ENCODE data around the gene VAV2. TPM values are rescaled to one million over a fixed set of nuclear protein-coding genes. Genes with fewer than 3 reads are reported as not detected.

VAV2 gene
- total RNA-seq, 1 experiment from 2014 or later: 25.0 TPM

DNA sequence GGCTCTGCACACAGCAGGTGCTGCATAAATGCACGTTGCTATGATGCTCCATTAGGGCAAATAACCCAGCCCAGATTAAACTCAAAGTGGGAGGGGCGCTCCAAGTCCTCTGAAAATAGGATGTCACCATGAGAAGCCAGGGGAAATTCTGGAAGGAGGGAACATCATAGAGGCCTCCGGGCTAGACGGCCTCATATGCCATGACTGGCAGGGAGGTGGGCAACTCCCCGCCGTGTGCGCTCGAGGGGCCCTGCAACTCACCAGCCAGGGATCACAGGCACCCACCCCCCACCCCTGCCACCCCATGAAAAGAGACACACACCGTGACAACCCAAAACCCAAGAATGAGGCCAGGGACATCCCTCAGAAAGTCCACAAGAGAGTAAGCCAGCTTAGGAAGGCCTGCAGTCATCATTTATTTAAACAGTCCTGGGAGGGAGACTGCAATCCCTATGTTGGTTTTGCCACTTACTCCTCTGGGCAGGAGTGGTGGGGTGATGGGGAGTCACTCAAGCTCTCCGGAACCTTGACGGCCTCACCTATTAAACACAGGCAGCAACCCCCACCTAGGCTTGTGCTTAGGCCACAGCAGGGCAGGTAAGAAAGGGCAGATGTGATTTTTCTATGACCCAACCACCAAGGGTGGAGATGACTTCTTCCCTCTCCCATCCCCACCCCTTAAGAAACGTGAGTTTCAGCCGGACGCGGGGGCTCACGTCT, 4.0 kb downstream of the VAV2 start:
- H3K9me3 ChIP-seq (replicated peaks): 0 out of 2 replicates have a peak, but pooled peaks cover 9% of the 10 kb centered on the region
- no peak overlapping the region for H3K4me3 ChIP-seq
- peaks cover 69% of the 10 kb centered on the region for H3K36me3 ChIP-seq
- no peaks in the 10 kb centered on the region for H3K27me3 ChIP-seq (replicated peaks)
- H3K4me1 ChIP-seq (replicated peaks): peaks cover 18% of the 10 kb centered on the region
- DNase-seq (ENCODE audit: low read depth in 1 of 2, low spot score in 2 of 2): no peak
- H3K27ac ChIP-seq: no peak overlapping the region

GRCh38 chr9:133987446-133987788, 4.7 kb downstream of the VAV2 start:
- no peak for DNase-seq (ENCODE audit: low read depth in 1 of 2, low spot score in 2 of 2)
- Histone ChIP-seq H3K4me3 (no peak overlapping the region), H3K9me3 (replicated peaks) (0 out of 2 replicates have a peak, but pooled peaks cover 8% of the 10 kb centered on the region), H3K4me1 (replicated peaks) (peaks cover 19% of the 10 kb centered on the region), H3K36me3 (peaks cover 74% of the 10 kb centered on the region), H3K27ac (no peak overlapping the region), H3K27me3 (replicated peaks) (no peaks in the 10 kb centered on the region)

GRCh38 chr9:133986774-133987445, 5.2 kb downstream of the VAV2 start:
- H3K27me3 ChIP-seq (replicated peaks): no peaks in the 10 kb centered on the region
- DNase-seq (ENCODE audit: low read depth in 1 of 2, low spot score in 2 of 2): no peak

GRCh38 chr9:133986061-133986460, 6.1 kb downstream of the VAV2 start:
- no peak for DNase-seq (ENCODE audit: low read depth in 1 of 2, low spot score in 2 of 2)
- no peaks in the 10 kb centered on the region for H3K9me3 ChIP-seq (replicated peaks)
- peaks cover 33% of the 10 kb centered on the region for H3K4me1 ChIP-seq (replicated peaks)
- H3K27ac ChIP-seq: no peak overlapping the region
- no peaks in the 10 kb centered on the region for H3K27me3 ChIP-seq (replicated peaks)
- no peak overlapping the region for H3K4me3 ChIP-seq
- peaks cover 71% of the 10 kb centered on the region for H3K36me3 ChIP-seq

More at GRCh38 chr9:133986774-133987445, 5.2 kb downstream of the VAV2 start:
- Histone ChIP-seq H3K27ac (no peak overlapping the region), H3K36me3 (peaks cover 71% of the 10 kb centered on the region), H3K4me1 (replicated peaks) (peaks cover 24% of the 10 kb centered on the region), H3K4me3 (no peak overlapping the region), H3K9me3 (replicated peaks) (0 out of 2 replicates have a peak, but pooled peaks cover 3% of the 10 kb centered on the region)

DNA sequence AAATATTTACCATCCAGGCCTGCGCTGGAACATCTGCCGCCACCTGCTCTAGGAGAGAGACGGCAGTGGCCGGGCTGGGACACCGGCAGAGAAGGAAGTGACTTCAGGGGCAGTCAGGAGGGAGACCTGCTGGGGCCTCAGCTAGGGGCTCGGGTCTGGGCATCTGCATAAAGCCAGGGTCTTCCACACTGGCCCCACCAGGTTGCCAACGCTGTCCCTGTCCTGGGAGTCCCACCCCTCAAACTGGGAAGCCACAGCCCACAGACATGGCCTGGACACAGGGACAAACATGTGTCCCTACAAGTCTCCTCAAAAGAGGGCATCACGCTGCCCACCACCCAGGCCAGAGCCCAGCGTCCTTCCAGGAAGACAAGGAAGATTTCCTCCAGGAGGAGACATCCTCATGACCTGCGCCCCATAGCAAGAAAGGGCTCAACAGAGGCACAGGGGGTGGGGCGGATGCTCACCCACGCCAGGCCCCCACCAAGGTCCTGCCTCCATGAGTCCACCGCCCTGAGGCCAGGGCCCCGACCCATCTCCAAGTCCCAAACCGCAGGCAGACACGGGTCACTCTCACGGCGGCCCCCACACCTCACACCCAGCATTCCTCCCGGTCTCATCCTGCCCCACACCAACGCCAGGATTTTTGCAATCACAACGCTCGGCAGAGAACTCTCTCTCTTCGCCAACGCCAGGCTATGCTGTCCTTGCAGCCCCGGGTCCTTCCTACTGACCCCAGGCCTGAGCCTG, 9.0 kb downstream of the VAV2 start:
- no peak for DNase-seq (ENCODE audit: low read depth in 1 of 2, low spot score in 2 of 2)
- Histone ChIP-seq H3K4me1 (replicated peaks) (peaks cover 48% of the 10 kb centered on the region), H3K27ac (no peak overlapping the region), H3K4me3 (no peak overlapping the region), H3K36me3 (peaks cover 57% of the 10 kb centered on the region), H3K27me3 (replicated peaks) (no peaks in the 10 kb centered on the region), H3K9me3 (replicated peaks) (no peaks in the 10 kb centered on the region)

DNA sequence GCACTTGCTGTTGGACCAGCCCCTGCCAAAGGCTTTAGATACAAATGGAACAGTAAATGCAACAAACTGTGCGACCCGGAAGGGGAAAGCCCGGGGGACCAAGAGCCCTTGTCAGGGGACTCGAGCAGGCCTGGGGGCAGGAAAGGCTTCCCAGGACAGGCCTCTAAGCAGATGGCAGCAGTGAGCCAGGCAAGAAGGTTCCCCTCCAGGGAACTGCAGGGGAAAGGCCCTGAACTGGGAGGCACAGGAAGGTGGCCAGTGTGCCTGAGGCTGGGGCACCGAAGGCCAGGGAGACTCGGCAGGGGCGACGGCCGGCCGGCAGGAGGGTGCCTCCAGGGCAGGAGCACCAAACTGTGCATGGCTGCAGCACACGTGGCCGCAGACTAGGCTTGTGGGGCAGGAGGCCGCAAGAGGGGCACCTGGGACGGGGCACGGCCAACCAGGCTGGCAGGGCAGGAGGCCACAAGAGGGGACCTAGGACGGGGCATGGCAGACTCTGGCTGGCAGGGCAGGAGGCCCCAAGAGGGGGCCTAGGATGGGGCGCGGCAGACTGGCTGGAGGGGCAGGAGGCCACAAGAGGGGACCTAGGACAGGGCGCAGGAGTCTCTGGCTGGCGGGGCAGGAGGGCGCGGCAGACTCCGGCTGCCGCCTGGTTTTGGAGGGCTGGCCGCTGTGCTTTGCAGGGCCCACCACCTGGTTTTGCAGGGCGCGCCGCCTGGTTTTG, 10.0 kb downstream of the VAV2 start:
- Histone ChIP-seq H3K4me3 (no peak overlapping the region), H3K27me3 (replicated peaks) (no peaks in the 10 kb centered on the region), H3K36me3 (peaks cover 57% of the 10 kb centered on the region), H3K9me3 (replicated peaks) (no peaks in the 10 kb centered on the region), H3K4me1 (replicated peaks) (peaks cover 59% of the 10 kb centered on the region), H3K27ac (no peak overlapping the region)
- DNase-seq (ENCODE audit: low read depth in 1 of 2, low spot score in 2 of 2): peak in 1 of 2 experiments; percentile 42

DNA sequence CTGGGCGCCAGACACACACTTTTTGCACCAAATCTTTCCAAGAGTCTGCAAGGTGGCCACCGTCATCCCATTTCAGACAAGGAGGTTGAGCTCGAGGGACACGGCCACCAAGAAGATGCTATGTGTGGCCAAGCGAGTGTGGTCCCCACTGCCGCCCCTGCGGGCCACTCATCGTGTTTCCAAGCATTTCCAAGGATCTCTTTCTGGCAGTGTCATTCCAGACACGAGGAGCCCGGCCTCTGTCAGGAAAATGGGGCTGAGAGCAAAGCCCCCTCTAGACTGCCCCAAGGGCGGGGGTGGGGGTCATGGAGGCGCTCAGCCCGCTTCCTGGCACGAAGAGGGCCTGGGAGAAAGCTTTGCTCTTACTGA, 10.6 kb downstream of the VAV2 start:
- peaks cover 64% of the 10 kb centered on the region for H3K4me1 ChIP-seq (replicated peaks)
- no peaks in the 10 kb centered on the region for H3K27me3 ChIP-seq (replicated peaks)
- H3K9me3 ChIP-seq (replicated peaks): no peaks in the 10 kb centered on the region
- DNase-seq (ENCODE audit: low read depth in 1 of 2, low spot score in 2 of 2): no peak
- H3K36me3 ChIP-seq: peaks cover 61% of the 10 kb centered on the region
- H3K4me3 ChIP-seq: no peak overlapping the region
- no peak overlapping the region for H3K27ac ChIP-seq

DNA sequence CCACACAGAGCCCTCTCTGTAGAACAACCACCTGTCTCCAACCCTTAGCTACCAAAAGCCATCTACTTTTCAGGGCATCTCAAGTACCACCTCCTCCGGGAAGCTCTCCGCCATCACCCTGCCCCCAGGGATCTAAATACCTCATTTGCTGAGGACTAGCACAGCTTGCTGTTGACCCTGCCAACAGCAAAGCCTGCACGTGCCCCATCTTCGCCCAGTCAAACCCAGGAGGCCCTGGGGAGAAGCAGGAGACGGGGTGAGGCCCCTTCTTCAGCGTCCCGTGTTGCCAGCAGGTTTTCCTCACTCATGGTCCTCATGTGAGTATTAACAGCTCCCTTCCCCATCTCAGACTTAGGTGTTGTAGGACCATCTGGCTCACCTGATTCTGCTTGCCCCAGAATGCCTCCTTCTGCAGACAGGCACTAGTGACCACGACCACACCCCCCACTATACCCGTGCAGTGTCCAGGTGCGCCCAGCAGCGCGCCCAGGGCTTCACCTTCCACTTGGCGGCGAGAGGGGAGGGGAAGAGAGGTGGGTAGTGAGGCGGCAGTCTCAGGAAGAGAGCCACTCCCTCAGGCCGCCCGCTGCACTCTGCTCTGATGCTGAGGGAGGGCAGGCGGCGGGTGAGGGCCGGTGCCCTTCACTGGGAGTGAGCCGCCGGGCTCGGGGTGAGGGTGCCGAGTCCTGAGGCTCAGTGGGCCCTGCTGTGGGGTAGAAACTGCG, 11.1 kb downstream of the VAV2 start:
- H3K36me3 ChIP-seq: peaks cover 59% of the 10 kb centered on the region
- peaks cover 70% of the 10 kb centered on the region for H3K4me1 ChIP-seq (replicated peaks)
- no peaks in the 10 kb centered on the region for H3K9me3 ChIP-seq (replicated peaks)
- no peaks in the 10 kb centered on the region for H3K27me3 ChIP-seq (replicated peaks)
- H3K27ac ChIP-seq: peak overlapping the region; percentile 77; the same call in 1 of the 2 replicates
- no peak overlapping the region for H3K4me3 ChIP-seq
- DNase-seq (ENCODE audit: low read depth in 1 of 2, low spot score in 2 of 2): no peak

GRCh38 chr9:133979921-133980863, 11.9 kb downstream of the VAV2 start:
- Histone ChIP-seq H3K4me1 (replicated peaks) (peaks cover 78% of the 10 kb centered on the region), H3K4me3 (peak overlapping the region; percentile 4; the same call in 1 of the 2 replicates), H3K27me3 (replicated peaks) (no peaks in the 10 kb centered on the region), H3K27ac (peak overlapping the region; percentile 77), H3K9me3 (replicated peaks) (no peaks in the 10 kb centered on the region), H3K36me3 (peaks cover 51% of the 10 kb centered on the region)
- peak in 1 of 2 experiments; percentile 47 for DNase-seq (ENCODE audit: low read depth in 1 of 2, low spot score in 2 of 2)

DNA sequence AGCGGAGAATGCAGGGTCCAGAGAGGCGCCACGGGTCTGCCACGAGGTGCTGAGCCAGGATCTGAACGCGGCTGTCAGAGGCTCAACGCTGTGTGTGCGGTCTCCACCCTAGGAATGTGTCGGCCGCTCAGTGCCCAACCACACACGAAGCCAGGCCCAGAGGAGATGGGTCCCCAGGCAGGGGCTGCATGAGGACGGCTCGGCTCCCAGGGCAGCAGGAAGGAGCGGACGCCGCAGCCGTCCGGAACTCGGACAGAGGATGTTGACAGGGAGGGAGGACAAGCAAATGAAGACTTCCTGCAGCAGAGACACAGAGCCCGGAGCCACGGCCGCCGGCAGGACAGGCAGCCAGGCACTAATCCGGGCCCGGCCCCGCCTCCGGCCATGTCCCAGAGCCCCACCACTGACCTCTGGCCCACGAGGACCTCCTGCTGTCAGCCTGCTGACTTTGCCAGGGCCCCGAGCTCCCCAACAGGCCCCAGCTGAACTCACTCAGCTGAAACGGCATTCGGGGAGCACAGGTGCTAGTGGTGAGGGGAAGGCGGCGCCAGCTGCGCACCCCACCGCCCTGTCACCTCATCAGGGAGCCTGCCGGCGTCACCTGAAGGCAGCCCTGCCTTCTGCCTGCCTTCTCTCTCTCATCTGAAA, 12.7 kb downstream of the VAV2 start:
- Histone ChIP-seq H3K9me3 (replicated peaks) (no peaks in the 10 kb centered on the region), H3K4me1 (replicated peaks) (peaks cover 86% of the 10 kb centered on the region), H3K36me3 (peaks cover 47% of the 10 kb centered on the region), H3K4me3 (peak overlapping the region; percentile 4; the same call in 1 of the 2 replicates), H3K27me3 (replicated peaks) (no peaks in the 10 kb centered on the region), H3K27ac (peak overlapping the region; percentile 77)
- DNase-seq (ENCODE audit: low read depth in 1 of 2, low spot score in 2 of 2): peak; percentile 97 to 98

DNA sequence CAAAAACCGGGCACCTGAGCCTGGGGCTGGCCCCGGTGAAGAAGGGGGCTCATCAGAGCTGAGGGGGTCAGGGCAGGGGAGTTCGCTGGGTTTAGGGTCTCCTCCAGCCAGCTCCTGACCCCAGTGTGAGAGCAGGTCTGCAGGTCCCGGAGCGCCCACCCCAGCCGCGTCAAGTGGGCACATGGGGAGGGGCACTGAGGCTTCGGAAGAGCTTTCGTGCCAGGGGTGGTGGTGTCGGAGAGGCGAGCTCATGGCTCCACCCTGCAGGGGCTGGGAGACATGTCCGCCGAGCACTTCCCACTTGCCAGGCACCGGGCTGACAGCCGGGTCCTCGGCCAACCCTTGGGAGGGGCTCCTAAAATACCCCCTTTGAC, 13.2 kb downstream of the VAV2 start:
- no peak for DNase-seq (ENCODE audit: low read depth in 1 of 2, low spot score in 2 of 2)
- peak overlapping the region; percentile 2; the same call in 1 of the 2 replicates for H3K4me3 ChIP-seq
- H3K4me1 ChIP-seq (replicated peaks): peaks cover 91% of the 10 kb centered on the region
- peak overlapping the region; percentile 77 for H3K27ac ChIP-seq
- H3K36me3 ChIP-seq: peaks cover 43% of the 10 kb centered on the region
- no peaks in the 10 kb centered on the region for H3K9me3 ChIP-seq (replicated peaks)
- no peaks in the 10 kb centered on the region for H3K27me3 ChIP-seq (replicated peaks)
